HFF-Myc (cell line): ENCODE measurements around the gene COL13A1.

ENCODE experiments used
- DNase-seq: peaks from one replicate; pipeline ENCODE4 v3.0.0-alpha.2; 2011; ENCODE audit warnings: low read depth; ENCODE audit errors: extremely low read depth
- H3K4me3 ChIP-seq: replicated peaks from 2 replicates; pipeline ENCODE4 v1.5.1; 2011; ENCODE audit warnings: low read depth, mild to moderate bottlenecking, control low read depth, low read length
- TF ChIP-seq, protein P1 (sequence below): IDR thresholded peaks from 2 replicates; pipeline ENCODE4 v1.5.1; 2012; ENCODE audit warnings: mild to moderate bottlenecking, low read depth, low read length, control low read depth; ENCODE audit errors: missing control alignments

The COL13A1 gene

DNA sequence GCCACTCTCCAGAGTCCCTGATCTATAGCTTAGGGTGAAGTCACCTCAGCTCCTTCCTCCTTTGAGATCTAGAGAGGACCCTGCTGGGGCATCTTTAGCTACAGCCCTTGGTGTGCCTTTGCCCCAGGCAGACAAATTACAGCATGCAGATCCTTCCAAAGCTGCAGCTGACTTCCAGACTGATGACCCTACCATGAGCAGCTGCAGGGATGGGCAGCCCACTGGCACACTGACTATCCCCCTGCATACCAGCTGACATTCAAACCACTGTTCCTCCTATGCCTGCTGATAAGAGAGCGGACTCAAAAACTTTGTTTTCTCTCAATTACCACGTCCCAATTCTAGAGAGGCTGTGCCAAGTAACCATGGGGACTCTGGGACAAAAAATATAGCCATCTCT, 70.6 kb downstream of the COL13A1 start:
- DNase-seq, result no peak
- no peak overlapping the region for H3K4me3 ChIP-seq
- TF ChIP-seq, protein P1, sequence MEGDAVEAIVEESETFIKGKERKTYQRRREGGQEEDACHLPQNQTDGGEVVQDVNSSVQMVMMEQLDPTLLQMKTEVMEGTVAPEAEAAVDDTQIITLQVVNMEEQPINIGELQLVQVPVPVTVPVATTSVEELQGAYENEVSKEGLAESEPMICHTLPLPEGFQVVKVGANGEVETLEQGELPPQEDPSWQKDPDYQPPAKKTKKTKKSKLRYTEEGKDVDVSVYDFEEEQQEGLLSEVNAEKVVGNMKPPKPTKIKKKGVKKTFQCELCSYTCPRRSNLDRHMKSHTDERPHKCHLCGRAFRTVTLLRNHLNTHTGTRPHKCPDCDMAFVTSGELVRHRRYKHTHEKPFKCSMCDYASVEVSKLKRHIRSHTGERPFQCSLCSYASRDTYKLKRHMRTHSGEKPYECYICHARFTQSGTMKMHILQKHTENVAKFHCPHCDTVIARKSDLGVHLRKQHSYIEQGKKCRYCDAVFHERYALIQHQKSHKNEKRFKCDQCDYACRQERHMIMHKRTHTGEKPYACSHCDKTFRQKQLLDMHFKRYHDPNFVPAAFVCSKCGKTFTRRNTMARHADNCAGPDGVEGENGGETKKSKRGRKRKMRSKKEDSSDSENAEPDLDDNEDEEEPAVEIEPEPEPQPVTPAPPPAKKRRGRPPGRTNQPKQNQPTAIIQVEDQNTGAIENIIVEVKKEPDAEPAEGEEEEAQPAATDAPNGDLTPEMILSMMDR, result no peak

DNA sequence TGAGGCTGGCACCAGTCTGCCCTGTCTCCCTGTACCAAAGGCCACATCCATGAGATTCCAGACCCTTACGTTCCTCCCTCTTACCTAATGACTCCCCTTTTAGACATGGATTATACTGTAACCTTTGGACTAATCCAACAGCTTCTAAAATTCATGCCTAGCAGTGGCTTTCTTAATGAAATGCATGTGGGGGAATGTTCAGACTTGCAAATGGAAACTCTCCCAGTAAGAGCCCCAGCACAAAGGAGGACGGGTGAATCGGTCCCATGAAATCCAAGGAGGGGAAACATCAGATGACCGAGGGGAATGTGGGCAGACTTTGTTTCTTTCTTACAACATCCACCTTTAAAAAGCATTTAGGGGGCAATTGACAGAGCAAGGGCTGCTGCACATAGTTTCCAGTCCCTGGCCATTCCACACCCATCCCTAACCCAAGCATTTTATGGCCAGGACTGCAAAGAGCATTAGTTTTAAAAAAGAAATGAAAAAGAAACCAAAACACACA, 71.5 kb downstream of the COL13A1 start:
- H3K4me3 ChIP-seq, result no peak overlapping the region
- TF ChIP-seq, protein P1, result no peak
- DNase-seq, result no peak

DNA sequence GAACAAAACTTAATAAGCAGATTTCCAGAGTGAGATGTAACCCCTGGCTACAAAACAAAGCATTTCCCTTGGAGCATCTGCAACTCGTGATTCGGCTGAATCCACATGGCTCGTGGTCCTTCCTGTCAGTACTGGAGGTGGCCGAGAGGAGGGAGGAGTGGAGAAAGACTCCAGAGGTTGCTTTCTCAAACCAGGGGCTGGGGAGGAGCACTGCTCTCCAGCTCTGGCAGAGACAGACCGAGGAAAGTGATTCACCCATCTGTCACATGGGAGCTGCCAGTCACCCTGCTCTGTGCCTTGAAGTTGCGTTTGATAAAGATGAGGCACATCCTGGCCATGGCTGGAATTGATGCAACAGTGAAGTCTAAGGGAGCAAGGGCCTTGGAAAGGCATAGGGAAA, 72.7 kb downstream of the COL13A1 start:
- H3K4me3 ChIP-seq, result no peak overlapping the region
- no peak for DNase-seq

DNA sequence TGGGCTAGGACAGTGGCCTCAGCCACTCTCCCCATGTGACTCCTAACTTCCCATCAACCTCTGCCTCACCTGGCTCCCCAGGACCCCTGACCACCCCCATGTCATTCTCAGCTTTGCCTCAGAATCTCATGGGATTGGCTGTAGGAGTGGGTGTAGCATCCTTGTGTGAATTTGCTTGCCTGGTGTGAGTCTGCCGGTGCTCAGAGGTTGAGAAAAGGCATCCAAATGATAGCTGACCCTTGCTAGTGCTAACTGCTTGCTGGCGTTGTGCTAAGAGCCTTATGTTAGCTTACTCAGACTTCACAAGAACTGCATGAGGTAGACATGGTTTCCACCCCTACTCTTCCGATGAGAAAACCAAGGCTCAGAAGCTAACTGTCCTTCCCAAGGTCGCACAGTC, 74.2 kb downstream of the COL13A1 start:
- TF ChIP-seq, protein P1, result no peak
- DNase-seq, result no peak
- no peak overlapping the region for H3K4me3 ChIP-seq

More for the DNA sequence above, 72.7 kb downstream of the COL13A1 start:
- TF ChIP-seq, protein P1, result no peak

DNA sequence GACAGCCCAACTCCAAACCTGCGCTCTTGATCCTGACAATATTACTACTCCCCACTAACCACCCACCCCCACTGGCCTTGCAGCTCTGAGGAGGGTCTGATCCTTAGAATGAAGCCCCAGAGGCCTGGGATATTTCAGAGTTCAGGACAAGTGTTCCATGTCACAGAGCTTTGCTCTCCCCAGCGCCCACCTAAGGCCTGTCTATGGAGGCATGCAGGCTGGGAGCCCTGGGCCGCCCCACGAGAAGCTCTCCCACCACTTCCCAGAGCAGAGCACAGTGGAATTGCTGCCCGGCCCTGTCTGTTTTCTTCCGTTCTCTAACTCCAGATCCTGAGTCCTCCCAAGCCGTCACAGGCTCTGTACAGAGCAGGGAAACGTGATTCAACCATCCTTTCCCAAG, 74.6 kb downstream of the COL13A1 start:
- DNase-seq, result no peak
- TF ChIP-seq, protein P1, result no peak
- H3K4me3 ChIP-seq, result no peak overlapping the region

DNA sequence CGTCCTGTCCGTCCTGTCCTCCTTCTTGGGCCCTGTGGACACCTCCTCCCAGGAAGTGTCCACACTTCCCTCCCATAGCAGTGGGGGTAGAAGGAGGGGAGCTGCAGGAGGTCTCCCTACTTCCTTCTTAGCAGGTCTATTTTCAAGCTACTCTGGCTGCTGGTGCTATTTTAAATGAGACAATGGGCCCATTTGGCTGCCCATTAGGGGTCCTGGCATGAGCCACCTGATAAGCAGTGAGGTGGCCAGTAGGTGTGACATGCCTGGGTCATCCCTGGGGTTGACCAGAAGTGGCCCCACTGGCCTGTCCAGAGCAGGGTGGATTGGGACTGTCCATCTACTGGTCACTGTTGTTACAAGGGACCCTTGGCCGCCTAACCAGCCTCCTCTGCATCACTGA, 75.2 kb downstream of the COL13A1 start:
- TF ChIP-seq, protein P1, result no peak
- no peak overlapping the region for H3K4me3 ChIP-seq
- no peak for DNase-seq

DNA sequence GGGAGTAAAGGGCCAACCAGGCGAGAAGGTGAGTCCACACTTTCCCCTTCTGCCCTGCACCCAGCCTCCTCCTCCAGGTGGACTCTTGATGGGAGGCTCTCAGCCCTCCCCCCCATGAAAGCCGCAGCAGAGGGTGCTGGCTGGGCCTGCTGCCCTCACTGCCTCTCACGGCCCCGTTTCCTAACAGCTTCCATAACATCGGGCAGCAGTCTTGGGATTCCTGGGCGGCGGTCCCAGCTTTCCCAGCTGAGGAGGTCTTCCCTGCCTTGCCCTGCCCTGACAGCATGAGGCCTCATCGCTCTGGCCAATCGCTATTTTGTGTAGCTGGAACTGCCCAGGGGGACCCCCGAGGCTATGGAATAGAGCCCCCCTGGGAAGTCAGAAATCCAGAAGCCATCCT, 76.3 kb downstream of the COL13A1 start:
- H3K4me3 ChIP-seq, result no peak overlapping the region
- TF ChIP-seq, protein P1, result no peak
- DNase-seq, result no peak
